GM12878 (cell line): Measurements from ENCODE around the gene CAND1. TPM values are rescaled to one million over a fixed set of nuclear protein-coding genes. Genes with fewer than 3 reads are reported as not detected.

Experiments
- BCL11A ChIP-seq: IDR thresholded peaks from 2 replicates; pipeline ENCODE4 v1.6.1; 2011; ENCODE audit warnings: low read depth, low read length
- BHLHE40 ChIP-seq, 2 experiments: fragments of 450-650 bp in 1 of 2; IDR thresholded peaks; 2 replicates each; pipeline ENCODE4 v1.6.1; 2011 to 2017; ENCODE audit warnings: low read depth in 2 of 2, borderline replicate concordance in 1 of 2, improper control_type of control experiment in 1 of 2, low read length in 1 of 2, mild to moderate bottlenecking in 1 of 2
- CREB1 ChIP-seq: IDR thresholded peaks from 2 replicates; pipeline ENCODE4 v1.6.1; 2012; ENCODE audit warnings: low read depth, mild to moderate bottlenecking, inconsistent platforms
- JUND ChIP-seq: IDR thresholded peaks from 2 replicates; pipeline ENCODE4 v1.6.1; 2012; ENCODE audit warnings: low read depth, mild to moderate bottlenecking, low read length, improper control_type of control experiment, moderate library complexity
- PML ChIP-seq: IDR thresholded peaks from 2 replicates; pipeline ENCODE4 v1.6.1; 2012; ENCODE audit warnings: low read length, inconsistent platforms
- POLR2AphosphoS5 ChIP-seq: IDR thresholded peaks from 2 replicates; pipeline ENCODE4 v1.6.1; 2011; ENCODE audit warnings: mild to moderate bottlenecking, low read length, inconsistent platforms
- RB1 ChIP-seq: fragments of 450-650 bp; formaldehyde crosslinking; IDR thresholded peaks from 2 replicates; pipeline ENCODE4 v1.6.1; 2017; ENCODE audit warnings: mild to moderate bottlenecking, borderline replicate concordance
- SMC3 ChIP-seq: IDR thresholded peaks from 2 replicates; pipeline ENCODE4 v1.6.1; 2011; ENCODE audit warnings: low read length, improper control_type of control experiment, borderline replicate concordance
- SP1 ChIP-seq: IDR thresholded peaks from one replicate; pipeline ENCODE4 v1.6.1; 2011; ENCODE audit warnings: low read depth, low read length
- SREBF2 ChIP-seq: IDR thresholded peaks from 2 replicates; pipeline ENCODE4 v1.6.1; 2012; ENCODE audit warnings: mild to moderate bottlenecking, low read length
- YY1 ChIP-seq: IDR thresholded peaks from 2 replicates; pipeline ENCODE4 v1.6.1; 2011; ENCODE audit warnings: low read depth, mild to moderate bottlenecking, low read length
- ZSCAN29 ChIP-seq: fragments of 450-650 bp; IDR thresholded peaks from 2 replicates; pipeline ENCODE4 v1.6.1; 2017; ENCODE audit warnings: mild to moderate bottlenecking, moderate library complexity
- polyA plus RNA-seq, 11 experiments: library from polyadenylated mRNA; depleted of rRNA in 4 of 11; unstranded in 6 of 11; stranded (reverse) in 5 of 11; fragments of >200 nt; fragmentation: Nextera tagmentation in 4 of 11; fragmentation: Illumina TruSeq in 1 of 11; extraction: Ambion mirVana in 4 of 11; extraction: Trizol in 1 of 11; gene quantifications; 1 replicate in 1 of 11; 2 replicates in 10 of 11; pipeline versions ENCODE4 v1.2.1 to v1.2.3, GENCODE V29; 2011 to 2016; ENCODE audit warnings: inconsistent platforms in 2 of 11, missing spikeins in 2 of 11, low read depth in 1 of 11
- total RNA-seq, 4 experiments: library from RNA; depleted of rRNA in 3 of 4; stranded (reverse); fragments of >200 nt in 3 of 4; fragmentation: Illumina TruSeq in 1 of 4; extraction: Trizol in 1 of 4; gene quantifications; 2 replicates each; pipeline versions ENCODE4 v1.2.1 to v1.2.3, GENCODE V29; 2013 to 2021
- TF ChIP-seq, protein P1 (sequence below): fragments of 150-350 bp; IDR thresholded peaks from 2 replicates; pipeline ENCODE4 v1.6.1; 2014; ENCODE audit warnings: mild to moderate bottlenecking, low read depth, low read length
- TF ChIP-seq, protein P2 (sequence below): IDR thresholded peaks from 2 replicates; pipeline ENCODE4 v1.6.1; 2012; ENCODE audit warnings: mild to moderate bottlenecking, low read depth, low read length
- TF ChIP-seq, protein P3 (sequence below): fragments of 450-650 bp; IDR thresholded peaks from 2 replicates; pipeline ENCODE4 v1.6.1; 2017; ENCODE audit warnings: mild to moderate bottlenecking, moderate library complexity
- TF ChIP-seq, protein P4 (sequence below): fragments of 450-650 bp; formaldehyde crosslinking; IDR thresholded peaks from 2 replicates; pipeline ENCODE4 v1.4.0; 2022; ENCODE audit warnings: mild to moderate bottlenecking, moderate library complexity

CAND1 gene
- total and polyA plus RNA-seq, 10 of the 15 experiments (the other 5 are each of a cell fraction or from before 2014, with no cell fraction given), result 34.5 to 213 (median 96.0) TPM

DNA sequence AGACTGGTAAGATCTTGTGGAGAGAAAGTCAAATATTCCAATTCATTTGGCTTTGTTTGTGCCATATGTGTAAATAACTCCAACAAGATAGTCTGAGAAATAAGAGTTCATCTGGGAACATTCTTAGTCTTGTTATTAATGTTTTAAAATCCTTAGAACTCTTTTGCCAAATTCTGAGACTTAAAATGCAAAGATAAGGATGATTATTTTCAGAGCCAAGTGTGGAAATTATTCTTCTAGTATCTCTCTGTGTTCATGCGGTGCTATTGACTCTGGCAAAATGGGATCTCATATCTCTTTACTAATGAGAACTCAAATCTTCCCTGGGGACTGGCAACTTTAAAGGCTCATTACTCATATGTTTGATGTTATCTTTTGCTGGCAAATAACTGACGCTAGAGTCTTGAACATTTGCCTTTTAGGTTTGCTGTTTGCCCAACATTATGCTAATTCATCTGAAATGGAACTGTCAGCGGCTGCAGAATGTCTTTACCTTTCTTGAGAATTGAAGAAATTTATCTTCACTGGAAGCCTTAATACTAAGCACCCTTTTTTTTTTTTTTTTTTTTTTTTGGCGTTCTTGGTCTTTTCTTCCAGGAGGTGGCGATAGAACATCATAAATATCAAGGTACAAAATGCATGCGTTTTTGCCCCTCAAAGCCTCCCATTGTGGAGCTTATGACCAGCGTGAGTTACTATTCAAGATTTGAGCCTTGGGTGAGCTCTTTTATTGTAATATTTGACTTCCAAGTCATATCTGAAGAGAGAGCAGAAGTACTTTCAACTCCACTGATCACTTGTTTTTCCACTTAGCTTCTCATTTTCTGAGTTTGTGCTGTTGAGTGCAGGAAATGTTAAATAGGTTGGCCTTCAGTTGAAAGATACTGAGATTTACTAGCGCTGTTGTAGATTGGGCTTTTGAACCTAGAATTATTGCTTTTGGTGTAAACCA is 86.5 kb downstream of the CAND1 start (continued):
- TF ChIP-seq, protein P1, sequence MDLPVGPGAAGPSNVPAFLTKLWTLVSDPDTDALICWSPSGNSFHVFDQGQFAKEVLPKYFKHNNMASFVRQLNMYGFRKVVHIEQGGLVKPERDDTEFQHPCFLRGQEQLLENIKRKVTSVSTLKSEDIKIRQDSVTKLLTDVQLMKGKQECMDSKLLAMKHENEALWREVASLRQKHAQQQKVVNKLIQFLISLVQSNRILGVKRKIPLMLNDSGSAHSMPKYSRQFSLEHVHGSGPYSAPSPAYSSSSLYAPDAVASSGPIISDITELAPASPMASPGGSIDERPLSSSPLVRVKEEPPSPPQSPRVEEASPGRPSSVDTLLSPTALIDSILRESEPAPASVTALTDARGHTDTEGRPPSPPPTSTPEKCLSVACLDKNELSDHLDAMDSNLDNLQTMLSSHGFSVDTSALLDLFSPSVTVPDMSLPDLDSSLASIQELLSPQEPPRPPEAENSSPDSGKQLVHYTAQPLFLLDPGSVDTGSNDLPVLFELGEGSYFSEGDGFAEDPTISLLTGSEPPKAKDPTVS, result no peak
- TF ChIP-seq, protein P2, sequence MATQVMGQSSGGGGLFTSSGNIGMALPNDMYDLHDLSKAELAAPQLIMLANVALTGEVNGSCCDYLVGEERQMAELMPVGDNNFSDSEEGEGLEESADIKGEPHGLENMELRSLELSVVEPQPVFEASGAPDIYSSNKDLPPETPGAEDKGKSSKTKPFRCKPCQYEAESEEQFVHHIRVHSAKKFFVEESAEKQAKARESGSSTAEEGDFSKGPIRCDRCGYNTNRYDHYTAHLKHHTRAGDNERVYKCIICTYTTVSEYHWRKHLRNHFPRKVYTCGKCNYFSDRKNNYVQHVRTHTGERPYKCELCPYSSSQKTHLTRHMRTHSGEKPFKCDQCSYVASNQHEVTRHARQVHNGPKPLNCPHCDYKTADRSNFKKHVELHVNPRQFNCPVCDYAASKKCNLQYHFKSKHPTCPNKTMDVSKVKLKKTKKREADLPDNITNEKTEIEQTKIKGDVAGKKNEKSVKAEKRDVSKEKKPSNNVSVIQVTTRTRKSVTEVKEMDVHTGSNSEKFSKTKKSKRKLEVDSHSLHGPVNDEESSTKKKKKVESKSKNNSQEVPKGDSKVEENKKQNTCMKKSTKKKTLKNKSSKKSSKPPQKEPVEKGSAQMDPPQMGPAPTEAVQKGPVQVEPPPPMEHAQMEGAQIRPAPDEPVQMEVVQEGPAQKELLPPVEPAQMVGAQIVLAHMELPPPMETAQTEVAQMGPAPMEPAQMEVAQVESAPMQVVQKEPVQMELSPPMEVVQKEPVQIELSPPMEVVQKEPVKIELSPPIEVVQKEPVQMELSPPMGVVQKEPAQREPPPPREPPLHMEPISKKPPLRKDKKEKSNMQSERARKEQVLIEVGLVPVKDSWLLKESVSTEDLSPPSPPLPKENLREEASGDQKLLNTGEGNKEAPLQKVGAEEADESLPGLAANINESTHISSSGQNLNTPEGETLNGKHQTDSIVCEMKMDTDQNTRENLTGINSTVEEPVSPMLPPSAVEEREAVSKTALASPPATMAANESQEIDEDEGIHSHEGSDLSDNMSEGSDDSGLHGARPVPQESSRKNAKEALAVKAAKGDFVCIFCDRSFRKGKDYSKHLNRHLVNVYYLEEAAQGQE, result no peak
- no peak for TF ChIP-seq ZSCAN29
- no peak for TF ChIP-seq SP1
- no peak for TF ChIP-seq SREBF2
- no peak for TF ChIP-seq PML
- TF ChIP-seq RB1, result no peak
- TF ChIP-seq, protein P3, sequence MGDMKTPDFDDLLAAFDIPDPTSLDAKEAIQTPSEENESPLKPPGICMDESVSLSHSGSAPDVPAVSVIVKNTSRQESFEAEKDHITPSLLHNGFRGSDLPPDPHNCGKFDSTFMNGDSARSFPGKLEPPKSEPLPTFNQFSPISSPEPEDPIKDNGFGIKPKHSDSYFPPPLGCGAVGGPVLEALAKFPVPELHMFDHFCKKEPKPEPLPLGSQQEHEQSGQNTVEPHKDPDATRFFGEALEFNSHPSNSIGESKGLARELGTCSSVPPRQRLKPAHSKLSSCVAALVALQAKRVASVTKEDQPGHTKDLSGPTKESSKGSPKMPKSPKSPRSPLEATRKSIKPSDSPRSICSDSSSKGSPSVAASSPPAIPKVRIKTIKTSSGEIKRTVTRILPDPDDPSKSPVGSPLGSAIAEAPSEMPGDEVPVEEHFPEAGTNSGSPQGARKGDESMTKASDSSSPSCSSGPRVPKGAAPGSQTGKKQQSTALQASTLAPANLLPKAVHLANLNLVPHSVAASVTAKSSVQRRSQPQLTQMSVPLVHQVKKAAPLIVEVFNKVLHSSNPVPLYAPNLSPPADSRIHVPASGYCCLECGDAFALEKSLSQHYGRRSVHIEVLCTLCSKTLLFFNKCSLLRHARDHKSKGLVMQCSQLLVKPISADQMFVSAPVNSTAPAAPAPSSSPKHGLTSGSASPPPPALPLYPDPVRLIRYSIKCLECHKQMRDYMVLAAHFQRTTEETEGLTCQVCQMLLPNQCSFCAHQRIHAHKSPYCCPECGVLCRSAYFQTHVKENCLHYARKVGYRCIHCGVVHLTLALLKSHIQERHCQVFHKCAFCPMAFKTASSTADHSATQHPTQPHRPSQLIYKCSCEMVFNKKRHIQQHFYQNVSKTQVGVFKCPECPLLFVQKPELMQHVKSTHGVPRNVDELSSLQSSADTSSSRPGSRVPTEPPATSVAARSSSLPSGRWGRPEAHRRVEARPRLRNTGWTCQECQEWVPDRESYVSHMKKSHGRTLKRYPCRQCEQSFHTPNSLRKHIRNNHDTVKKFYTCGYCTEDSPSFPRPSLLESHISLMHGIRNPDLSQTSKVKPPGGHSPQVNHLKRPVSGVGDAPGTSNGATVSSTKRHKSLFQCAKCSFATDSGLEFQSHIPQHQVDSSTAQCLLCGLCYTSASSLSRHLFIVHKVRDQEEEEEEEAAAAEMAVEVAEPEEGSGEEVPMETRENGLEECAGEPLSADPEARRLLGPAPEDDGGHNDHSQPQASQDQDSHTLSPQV, result no peak
- TF ChIP-seq, protein P4, sequence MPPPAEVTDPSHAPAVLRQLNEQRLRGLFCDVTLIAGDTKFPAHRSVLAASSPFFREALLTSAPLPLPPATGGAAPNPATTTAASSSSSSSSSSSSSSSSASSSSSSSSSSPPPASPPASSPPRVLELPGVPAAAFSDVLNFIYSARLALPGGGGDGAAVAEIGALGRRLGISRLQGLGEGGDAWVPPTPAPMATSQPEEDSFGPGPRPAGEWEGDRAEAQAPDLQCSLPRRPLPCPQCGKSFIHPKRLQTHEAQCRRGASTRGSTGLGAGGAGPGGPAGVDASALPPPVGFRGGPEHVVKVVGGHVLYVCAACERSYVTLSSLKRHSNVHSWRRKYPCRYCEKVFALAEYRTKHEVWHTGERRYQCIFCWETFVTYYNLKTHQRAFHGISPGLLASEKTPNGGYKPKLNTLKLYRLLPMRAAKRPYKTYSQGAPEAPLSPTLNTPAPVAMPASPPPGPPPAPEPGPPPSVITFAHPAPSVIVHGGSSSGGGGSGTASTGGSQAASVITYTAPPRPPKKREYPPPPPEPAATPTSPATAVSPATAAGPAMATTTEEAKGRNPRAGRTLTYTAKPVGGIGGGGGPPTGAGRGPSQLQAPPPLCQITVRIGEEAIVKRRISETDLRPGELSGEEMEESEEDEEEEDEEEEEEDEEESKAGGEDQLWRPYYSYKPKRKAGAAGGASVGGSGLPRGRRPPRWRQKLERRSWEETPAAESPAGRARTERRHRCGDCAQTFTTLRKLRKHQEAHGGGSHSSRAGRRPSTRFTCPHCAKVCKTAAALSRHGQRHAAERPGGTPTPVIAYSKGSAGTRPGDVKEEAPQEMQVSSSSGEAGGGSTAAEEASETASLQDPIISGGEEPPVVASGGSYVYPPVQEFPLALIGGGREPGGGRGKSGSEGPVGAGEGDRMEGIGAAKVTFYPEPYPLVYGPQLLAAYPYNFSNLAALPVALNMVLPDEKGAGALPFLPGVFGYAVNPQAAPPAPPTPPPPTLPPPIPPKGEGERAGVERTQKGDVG, result no peak
- peak; percentile 79 for TF ChIP-seq SMC3
- TF ChIP-seq BHLHE40 (IDR thresholded peaks at IDR 0.05; ENCODE audit: borderline replicate concordance in 1 of 2, low read depth in 2 of 2, low read length in 1 of 2), result no peak
- TF ChIP-seq CREB1, result no peak
- no peak for TF ChIP-seq YY1
- no peak for TF ChIP-seq POLR2AphosphoS5
- TF ChIP-seq BCL11A, result no peak
- TF ChIP-seq JUND, result no peak
